HepG2 (cell line): ENCODE results near the gene MED13L. TPM values are rescaled to one million over a fixed set of nuclear protein-coding genes. Genes with fewer than 3 reads are reported as not detected.

Experiments
- FOXJ3 ChIP-seq: sonication (generic); formaldehyde crosslinking; IDR thresholded peaks from 2 replicates; pipeline ENCODE4 v1.4.0; 2020; ENCODE audit warnings: missing genetic modification reagents, mild to moderate bottlenecking, borderline replicate concordance
- KDM2A ChIP-seq: sonication (generic); formaldehyde crosslinking; IDR thresholded peaks from 2 replicates; pipeline ENCODE4 v1.4.0; 2020; ENCODE audit warnings: low read depth, missing genetic modification reagents, borderline replicate concordance
- TIGD3 ChIP-seq: sonication (generic); formaldehyde crosslinking; IDR thresholded peaks from 2 replicates; pipeline ENCODE4 v1.5.1; 2020; ENCODE audit warnings: mild to moderate bottlenecking, missing genetic modification reagents, borderline replicate concordance
- ZNF253 ChIP-seq: sonication (generic); formaldehyde crosslinking; IDR thresholded peaks from 2 replicates; pipeline ENCODE4 v1.8.0; 2022; ENCODE audit warnings: mild to moderate bottlenecking, missing genetic modification reagents, borderline replicate concordance
- ZNF280D ChIP-seq: sonication (generic); formaldehyde crosslinking; IDR thresholded peaks from 2 replicates; pipeline ENCODE4 v1.5.1; 2020; ENCODE audit warnings: mild to moderate bottlenecking, missing genetic modification reagents
- ZNF713 ChIP-seq: sonication (generic); formaldehyde crosslinking; IDR thresholded peaks from 2 replicates; pipeline ENCODE4 v1.4.0; 2020; ENCODE audit warnings: mild to moderate bottlenecking, missing genetic modification reagents
- ZNF879 ChIP-seq: sonication (generic); formaldehyde crosslinking; IDR thresholded peaks from 2 replicates; pipeline ENCODE4 v1.8.1; 2023; ENCODE audit warnings: missing genetic modification reagents
- polyA plus RNA-seq, 8 experiments: library from polyadenylated mRNA; depleted of rRNA in 3 of 8; stranded (reverse) in 7 of 8; unstranded in 1 of 8; fragments of >200 nt; fragmentation: Illumina TruSeq in 4 of 8; extraction: Trizol in 4 of 8; gene quantifications; 2 replicates each; pipeline versions ENCODE4 v1.2.1 to v1.2.3, GENCODE V29; 2011 to 2016; ENCODE audit warnings: low read depth in 4 of 8, missing spikeins in 1 of 8, mixed read lengths in 1 of 8; ENCODE audit not compliant: insufficient read depth in 1 of 8
- total RNA-seq, 5 experiments: library from RNA; depleted of rRNA; stranded (reverse); fragments of >200 nt; fragmentation: Illumina TruSeq; extraction: Trizol; gene quantifications; 2 replicates each; pipeline ENCODE4 v1.2.3, GENCODE V29; 2016; ENCODE audit warnings: low read depth in 1 of 5
- TF ChIP-seq, protein P1 (sequence below): IDR thresholded peaks from 2 replicates; pipeline ENCODE4 v1.4.0; 2020; ENCODE audit warnings: mild to moderate bottlenecking, missing genetic modification reagents
- TF ChIP-seq, protein P2 (sequence below): sonication (generic); formaldehyde crosslinking; IDR thresholded peaks from 2 replicates; pipeline ENCODE4 v1.8.1; 2023; ENCODE audit warnings: mild to moderate bottlenecking, missing genetic modification reagents, borderline replicate concordance

MED13L gene
- total and polyA plus RNA-seq, 2 of the 13 experiments (the other 11 are each of a cell fraction or from before 2014, with no cell fraction given) = 24.8 to 38.9 TPM

- TF ChIP-seq, protein P1, sequence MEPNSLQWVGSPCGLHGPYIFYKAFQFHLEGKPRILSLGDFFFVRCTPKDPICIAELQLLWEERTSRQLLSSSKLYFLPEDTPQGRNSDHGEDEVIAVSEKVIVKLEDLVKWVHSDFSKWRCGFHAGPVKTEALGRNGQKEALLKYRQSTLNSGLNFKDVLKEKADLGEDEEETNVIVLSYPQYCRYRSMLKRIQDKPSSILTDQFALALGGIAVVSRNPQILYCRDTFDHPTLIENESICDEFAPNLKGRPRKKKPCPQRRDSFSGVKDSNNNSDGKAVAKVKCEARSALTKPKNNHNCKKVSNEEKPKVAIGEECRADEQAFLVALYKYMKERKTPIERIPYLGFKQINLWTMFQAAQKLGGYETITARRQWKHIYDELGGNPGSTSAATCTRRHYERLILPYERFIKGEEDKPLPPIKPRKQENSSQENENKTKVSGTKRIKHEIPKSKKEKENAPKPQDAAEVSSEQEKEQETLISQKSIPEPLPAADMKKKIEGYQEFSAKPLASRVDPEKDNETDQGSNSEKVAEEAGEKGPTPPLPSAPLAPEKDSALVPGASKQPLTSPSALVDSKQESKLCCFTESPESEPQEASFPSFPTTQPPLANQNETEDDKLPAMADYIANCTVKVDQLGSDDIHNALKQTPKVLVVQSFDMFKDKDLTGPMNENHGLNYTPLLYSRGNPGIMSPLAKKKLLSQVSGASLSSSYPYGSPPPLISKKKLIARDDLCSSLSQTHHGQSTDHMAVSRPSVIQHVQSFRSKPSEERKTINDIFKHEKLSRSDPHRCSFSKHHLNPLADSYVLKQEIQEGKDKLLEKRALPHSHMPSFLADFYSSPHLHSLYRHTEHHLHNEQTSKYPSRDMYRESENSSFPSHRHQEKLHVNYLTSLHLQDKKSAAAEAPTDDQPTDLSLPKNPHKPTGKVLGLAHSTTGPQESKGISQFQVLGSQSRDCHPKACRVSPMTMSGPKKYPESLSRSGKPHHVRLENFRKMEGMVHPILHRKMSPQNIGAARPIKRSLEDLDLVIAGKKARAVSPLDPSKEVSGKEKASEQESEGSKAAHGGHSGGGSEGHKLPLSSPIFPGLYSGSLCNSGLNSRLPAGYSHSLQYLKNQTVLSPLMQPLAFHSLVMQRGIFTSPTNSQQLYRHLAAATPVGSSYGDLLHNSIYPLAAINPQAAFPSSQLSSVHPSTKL = no peak
- TF ChIP-seq ZNF280D (CRISPR knock-in tag) (no peak), TIGD3 (CRISPR knock-in tag) (no peak), ZNF879 (CRISPR knock-in tag) (no peak), FOXJ3 (no peak), ZNF713 (no peak), ZNF253 (CRISPR knock-in tag) (no peak), KDM2A (CRISPR knock-in tag) (no peak)
- TF ChIP-seq, protein P2, sequence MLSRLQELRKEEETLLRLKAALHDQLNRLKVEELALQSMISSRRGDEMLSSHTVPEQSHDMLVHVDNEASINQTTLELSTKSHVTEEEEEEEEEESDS (CRISPR knock-in tag) = no peak
These were observed 138.7 kb downstream of the MED13L start (continued) for GRCh38 chr12:116138781-116139180.
